GM13976 (cell line): ENCODE measurements around the gene CDH13.

Source experiments
- DNase-seq: peaks from one replicate; pipeline ENCODE4 v3.0.0; 2012; ENCODE audit warnings: low spot score
- in situ Hi-C: fragments of 300-500 bp; cut with MboI; formaldehyde crosslinking; loops from one replicate; pipeline ENCODE4 v1.12.0; 2022; ENCODE audit warnings: low sequenced_read_pairs, mixed read lengths, inconsistent platforms; ENCODE audit not compliant: unreplicated experiment
- TF ChIP-seq, protein P1 (sequence below): IDR thresholded peaks from 2 replicates; pipeline ENCODE4 v1.5.1; 2012; ENCODE audit warnings: borderline replicate concordance, mild to moderate bottlenecking; ENCODE audit not compliant: insufficient read depth; ENCODE audit errors: extremely low read depth, missing control alignments, control extremely low read depth

Gene CDH13

DNA sequence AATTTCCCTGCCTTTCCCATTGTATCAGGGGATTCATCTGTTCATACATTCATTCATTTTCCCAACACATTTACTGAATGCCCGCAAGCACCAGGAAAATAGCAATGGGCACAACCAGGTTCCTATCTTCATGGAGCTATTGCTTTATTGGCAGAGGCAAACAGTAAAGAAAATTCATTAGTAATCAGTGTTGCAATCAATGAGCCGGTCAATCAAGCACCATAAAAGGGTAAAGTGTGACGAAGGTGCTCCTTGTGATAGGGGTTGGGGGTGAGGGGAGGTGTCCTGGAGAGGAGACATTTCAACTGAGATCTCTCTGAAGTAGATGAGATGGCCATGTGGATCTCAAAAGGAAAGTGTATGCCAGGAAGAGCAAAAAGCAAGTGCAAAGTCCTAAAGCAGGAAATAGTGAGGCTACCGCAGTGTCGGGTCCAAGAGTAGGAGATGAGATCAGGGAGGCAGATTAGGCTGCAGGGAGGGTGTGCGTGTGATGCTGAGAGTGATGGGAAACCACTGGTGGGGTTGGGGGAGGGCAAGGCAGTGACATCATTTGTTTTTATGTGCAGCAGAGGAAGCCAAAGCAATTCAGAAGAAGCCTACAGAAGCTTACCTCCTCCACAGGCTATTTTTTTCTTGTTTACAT is 28.4 kb downstream of the CDH13 start:
- no peak for DNase-seq
- in situ Hi-C loops, result no loop called here
- TF ChIP-seq, protein P1, sequence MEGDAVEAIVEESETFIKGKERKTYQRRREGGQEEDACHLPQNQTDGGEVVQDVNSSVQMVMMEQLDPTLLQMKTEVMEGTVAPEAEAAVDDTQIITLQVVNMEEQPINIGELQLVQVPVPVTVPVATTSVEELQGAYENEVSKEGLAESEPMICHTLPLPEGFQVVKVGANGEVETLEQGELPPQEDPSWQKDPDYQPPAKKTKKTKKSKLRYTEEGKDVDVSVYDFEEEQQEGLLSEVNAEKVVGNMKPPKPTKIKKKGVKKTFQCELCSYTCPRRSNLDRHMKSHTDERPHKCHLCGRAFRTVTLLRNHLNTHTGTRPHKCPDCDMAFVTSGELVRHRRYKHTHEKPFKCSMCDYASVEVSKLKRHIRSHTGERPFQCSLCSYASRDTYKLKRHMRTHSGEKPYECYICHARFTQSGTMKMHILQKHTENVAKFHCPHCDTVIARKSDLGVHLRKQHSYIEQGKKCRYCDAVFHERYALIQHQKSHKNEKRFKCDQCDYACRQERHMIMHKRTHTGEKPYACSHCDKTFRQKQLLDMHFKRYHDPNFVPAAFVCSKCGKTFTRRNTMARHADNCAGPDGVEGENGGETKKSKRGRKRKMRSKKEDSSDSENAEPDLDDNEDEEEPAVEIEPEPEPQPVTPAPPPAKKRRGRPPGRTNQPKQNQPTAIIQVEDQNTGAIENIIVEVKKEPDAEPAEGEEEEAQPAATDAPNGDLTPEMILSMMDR, result no peak

DNA sequence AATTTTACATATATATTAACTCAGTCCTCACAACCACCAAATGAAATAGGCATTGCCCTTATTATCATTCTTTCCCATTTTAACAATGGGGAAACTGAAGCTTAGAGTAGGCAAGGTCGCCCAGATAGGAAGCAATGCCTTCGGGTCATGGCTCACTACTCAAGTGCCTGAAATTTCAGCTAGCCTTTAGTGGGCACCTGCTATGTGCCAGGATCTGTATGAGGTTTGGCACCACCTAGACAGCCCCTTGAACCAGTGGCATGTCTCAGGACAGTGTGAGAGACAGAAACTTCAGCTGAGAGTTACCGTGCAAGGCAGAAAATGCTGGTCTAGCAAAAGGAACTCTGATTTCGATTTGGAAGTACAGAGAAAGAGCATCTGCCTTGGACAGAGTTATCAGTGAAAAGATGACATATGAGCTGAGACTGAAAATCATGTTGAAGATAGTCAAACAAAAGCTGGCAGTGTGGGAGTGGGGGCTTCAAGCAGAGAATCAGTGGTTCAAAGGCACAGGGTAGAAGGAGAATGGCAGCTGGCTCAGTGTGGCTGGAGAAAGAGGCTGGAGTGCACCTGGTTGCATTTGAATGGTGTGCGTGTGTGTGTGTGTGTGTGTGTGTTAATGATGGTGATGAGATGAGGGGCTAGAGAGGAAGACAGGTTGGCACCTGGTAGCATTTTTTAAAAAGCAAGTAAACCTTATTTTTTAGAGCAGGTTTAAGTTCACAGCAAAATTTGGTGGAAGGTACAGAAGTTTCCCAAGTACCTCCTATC is 29.1 kb downstream of the CDH13 start:
- in situ Hi-C loops, result no loop called here
- no peak for DNase-seq
- TF ChIP-seq, protein P1, result no peak

DNA sequence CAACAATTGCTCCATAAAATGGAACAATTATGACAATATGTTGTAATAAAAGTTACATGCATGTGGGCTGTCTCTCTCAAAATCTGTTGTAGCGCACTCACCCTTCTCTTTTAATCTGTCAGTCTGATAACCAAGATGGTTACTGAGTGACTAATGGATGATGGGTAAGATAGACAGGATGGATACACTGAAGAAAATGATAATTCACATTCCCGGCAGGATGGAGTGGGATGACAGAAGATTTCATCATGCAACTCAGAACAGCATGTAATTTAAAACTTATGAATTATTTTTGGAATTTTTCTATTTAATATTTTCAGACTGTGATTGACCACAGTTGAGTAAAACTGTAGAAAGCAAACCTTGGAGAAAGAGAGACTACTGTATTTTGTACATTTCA is 30.5 kb downstream of the CDH13 start:
- DNase-seq, result no peak
- in situ Hi-C loops, result no loop called here
- TF ChIP-seq, protein P1, result no peak

DNA sequence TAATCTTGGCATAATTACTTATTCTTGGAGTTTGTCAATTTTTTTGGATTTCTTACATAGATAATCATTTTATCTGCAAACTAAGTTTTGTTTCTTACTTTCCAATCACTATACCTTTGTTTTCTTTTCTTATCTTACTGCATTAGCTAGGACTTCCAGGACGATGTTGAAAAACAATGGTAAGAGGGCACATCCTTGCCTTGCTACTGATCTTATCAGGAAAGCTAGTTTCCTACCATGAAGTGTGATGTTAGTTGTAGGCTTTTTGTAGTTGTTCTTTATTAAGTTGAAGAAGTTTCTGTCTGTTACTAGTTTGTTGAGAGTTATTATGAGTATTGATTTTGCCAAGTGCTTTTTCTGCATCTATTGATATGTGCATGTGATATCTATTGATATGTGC is 31.0 kb downstream of the CDH13 start:
- in situ Hi-C loops, result no loop called here
- DNase-seq, result no peak
- TF ChIP-seq, protein P1, result no peak

DNA sequence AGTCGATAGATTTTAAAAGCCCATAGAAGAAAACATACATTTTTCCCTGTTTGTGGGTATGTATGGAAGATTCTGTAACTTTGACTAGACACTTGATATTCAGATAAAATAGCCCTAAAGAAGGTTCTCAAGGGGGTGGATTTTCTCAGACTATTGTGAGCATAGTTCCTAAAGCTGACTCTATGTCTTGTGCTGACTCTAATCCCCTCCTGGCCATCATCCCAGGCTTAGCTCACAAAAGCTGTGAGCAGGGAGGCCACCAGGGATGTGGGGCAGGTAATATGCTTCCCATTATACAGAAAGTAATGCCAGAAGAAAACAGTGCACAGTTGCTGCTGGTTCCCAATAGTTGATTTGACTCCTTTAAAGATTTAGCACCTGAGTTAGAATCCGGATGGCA is 32.0 kb downstream of the CDH13 start:
- TF ChIP-seq, protein P1, result no peak
- in situ Hi-C loops, result no loop called here
- DNase-seq, result no peak

DNA sequence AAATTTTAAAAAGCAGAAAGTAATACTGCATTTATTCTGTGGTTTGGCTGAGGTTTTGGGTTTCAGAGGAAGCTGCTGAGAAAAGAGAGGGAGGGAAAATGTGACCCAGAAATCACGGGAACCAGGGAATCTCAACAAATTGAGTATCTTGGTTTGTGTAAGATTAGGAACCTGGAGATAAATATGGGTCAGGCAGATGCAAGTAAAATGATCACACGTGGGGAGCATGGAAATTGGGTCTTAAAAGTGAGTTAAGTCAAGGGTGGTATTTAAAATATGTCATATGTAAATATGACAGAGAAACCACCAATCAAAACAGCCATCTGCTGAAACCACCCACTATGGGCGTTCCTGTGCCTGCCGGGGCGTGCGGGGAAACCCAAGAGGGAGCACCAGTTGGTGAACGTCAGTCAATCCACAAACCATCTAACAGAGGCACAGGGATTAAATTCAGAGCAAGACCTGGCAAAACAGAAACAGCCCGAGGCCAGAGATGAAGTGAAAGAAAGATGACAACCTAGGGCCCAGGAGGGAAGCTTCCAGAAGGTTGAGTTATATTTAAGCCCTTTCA is 33.4 kb downstream of the CDH13 start:
- in situ Hi-C loops, result no loop called here
- TF ChIP-seq, protein P1, result no peak
- no peak for DNase-seq
